HG02588 (cell line): Measurements from ENCODE around the gene HIBADH.
"Not testable (repeated sequence)": the region's sequence is repeated elsewhere in the genome, so short reads cannot be mapped to it uniquely, and the experiment has no call there.

Experiments used
- ATAC-seq: cut with Tn5 transposase; IDR thresholded peaks from one replicate; pipeline ENCODE4 v1.9.1; 2021; ENCODE audit warnings: mild to moderate bottlenecking, moderate library complexity; ENCODE audit not compliant: unreplicated experiment

HIBADH gene

DNA sequence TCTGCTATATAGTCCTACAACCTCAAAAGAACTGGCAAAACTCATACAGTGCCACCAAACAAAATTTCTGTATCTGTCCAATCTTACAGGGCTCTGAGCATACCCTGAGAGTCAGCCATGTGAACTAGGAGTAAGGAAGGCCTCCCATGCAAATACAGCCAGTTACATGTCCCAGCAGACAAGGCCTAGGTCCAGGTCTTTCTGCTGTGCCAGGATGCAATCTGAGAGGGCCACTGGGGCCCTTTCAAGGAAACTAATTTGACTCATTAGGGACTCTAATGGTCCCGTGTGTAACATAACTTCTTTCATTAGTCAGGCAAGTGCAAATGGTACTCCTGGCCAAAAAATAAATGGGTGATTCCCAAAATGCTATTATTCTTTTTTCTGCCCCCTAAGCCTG is 17.9 kb upstream of the HIBADH start:
- ATAC-seq, result no peak

DNA sequence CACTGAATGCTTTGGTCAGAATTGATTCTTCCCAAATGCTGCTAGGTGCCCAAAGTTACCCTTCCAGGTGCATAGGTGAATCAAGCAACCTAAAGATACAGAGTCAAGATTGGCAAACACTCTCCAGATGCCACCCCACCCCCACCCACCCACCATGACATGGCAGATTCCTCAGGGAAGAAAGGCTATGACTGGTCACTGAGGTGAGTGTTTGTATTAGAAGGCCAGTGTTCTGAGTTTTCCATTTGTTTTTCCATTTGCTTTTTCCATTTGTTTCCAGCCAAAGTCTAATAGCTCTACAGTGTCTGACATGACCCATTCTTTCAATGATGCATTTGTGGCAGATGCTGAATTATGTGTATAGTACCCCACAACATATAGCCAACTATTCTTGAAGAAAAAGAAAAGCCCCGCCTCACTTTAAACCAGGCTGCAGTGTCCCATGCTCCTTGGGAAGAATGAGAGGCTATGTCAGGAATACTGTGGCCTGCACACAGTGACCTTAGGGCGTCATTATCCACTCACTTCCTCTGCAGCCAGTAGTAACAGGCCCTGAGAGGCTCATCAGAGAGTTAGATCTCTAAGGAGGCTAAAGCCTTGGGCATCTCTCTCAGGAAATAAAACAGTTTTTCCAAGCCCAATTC is 16.1 kb upstream of the HIBADH start:
- no peak for ATAC-seq

GRCh38 chr7:27677912-27678612 is 15.4 kb upstream of the HIBADH start:
- no peak for ATAC-seq

DNA sequence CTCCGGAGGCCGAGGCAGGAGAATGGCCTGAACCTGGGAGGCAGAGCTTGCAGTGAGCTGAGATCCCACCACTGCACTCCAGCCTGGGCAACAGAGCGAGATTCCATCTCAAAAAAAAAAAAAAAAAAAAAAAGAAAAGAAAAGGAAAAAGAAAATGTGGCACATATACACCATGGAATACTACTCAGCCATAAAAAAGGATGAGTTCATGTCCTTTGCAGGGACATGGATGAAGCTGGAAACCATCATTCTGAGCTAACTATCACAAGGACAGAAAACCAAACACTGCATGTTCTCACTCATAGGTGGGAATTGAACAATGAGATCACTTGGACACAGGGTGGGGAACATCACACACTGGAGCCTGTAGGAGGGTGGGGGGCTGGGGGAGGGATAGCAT is 11.4 kb upstream of the HIBADH start:
- ATAC-seq, result not testable (repeated sequence)

DNA sequence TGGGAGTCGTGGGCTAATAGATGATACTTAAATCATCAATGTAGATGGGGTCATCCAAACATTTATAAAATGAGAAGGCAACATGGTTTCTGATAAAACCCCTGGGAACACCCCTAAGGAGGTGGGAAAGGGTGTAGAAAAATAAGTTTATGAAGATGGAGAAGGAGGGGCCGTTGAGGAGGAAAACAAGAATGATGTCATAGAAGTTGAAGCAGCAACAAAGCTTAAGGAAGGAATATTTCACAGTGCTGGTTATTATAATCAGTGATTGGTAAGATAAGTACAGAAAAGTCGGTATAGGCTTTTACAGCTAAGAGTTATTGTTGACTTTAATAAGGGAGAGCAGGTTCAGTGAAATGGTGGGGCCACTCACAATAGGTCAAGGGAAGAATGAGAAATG is 9.0 kb upstream of the HIBADH start:
- no peak for ATAC-seq

DNA sequence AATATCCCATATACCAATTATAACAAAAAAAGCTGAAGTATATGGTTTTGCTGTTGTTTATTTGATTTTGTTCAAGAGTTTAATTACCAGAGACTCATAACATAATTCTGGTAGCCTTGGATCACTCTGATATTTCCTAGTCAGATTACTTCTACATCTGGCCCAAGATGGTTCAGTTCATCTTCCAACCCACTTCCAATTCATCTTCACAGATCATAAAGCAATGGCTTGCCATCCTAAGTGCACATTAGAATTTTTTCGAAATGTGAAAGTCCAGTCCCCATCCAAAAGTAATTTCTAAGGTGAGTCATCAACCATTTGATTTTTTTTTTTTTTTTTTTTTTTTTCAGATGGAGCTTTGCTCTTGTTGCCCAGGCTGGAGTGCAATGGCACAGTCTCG is 8.0 kb upstream of the HIBADH start:
- no peak for ATAC-seq

- ATAC-seq, result no peak
Observed at GRCh38 chr7:27670177-27670576, 7.5 kb upstream of the HIBADH start.

- ATAC-seq, result no peak
Observed at GRCh38 chr7:27665531-27665930, 2.8 kb upstream of the HIBADH start.

DNA sequence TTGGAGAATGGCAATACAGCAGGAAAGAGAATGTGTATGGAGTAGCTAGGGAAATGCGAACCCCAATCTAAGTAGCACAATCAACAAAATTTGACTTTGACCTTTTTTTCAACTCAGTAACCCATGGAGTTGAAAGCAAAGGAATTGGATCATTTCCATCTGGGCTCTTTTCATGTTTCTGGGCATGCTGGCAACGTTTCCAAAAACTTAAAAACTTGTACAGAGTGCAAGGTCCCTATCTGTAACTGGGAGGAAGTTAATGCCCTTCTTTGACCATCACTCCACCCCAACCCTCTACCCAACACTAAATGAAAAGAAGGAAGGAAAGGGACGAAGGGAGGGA is 1.3 kb upstream of the HIBADH start:
- ATAC-seq, result no peak

DNA sequence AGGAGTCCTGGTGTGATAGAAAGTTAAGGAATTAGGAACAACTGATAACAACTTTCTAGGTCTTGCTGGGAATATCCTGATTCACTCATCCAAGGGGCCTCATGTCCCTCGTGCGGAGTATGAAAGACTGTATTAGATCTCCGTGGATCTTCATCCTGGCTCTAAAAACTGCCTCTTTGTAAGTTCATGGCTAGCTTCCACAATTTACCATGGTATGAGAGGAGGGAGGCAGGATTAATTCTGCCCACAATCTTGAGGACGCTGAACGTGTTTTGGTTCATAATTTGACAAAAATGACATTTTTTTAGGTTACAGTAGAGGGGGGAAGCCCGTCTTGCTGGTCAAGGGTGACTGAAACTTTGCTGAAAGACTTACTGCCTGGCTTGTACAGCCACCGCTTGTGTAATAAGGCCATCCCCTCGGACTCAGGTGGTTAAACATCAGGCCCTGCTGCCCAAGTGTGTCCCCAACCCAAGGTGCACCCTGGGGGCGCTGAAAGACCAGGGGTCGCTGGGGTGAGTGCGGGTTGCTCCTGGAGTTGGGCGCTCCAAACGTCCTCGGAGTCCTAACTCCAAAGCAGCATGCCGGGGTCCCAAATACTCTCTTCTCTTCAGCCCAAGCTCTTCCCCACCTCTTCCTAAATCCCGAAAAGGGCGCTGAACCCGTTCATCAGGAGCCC is 733 bp downstream of the HIBADH start:
- ATAC-seq, result no peak

- no peak for ATAC-seq
Observed at GRCh38 chr7:27656724-27657123, 6.0 kb downstream of the HIBADH start.

- no peak for ATAC-seq
Observed at GRCh38 chr7:27655184-27655583, 7.5 kb downstream of the HIBADH start.

- no peak for ATAC-seq
Observed at GRCh38 chr7:27652518-27652917, 10.2 kb downstream of the HIBADH start.

DNA sequence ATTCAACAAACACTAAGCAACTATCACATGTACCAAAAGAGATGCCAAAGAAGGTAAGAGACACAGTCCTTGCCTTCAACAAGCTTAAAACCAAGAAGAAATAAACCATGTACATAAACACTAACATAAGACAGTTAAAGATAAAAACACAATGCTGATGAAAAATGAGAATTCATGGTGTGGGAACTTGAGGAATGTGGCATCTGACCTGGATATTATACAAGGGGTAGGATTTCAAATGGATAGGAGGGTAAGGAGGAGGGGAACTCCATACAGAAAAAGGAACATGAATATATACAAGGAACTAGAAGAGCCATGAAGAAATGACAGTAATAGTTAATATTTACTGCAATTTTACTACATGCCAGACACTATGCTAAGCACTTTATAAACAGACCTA is 11.0 kb downstream of the HIBADH start:
- ATAC-seq, result no peak

GRCh38 chr7:27650283-27650682 is 12.4 kb downstream of the HIBADH start:
- ATAC-seq, result no peak

GRCh38 chr7:27647489-27647888 is 15.2 kb downstream of the HIBADH start:
- no peak for ATAC-seq

GRCh38 chr7:27647046-27647445 is 15.6 kb downstream of the HIBADH start:
- ATAC-seq, result no peak

DNA sequence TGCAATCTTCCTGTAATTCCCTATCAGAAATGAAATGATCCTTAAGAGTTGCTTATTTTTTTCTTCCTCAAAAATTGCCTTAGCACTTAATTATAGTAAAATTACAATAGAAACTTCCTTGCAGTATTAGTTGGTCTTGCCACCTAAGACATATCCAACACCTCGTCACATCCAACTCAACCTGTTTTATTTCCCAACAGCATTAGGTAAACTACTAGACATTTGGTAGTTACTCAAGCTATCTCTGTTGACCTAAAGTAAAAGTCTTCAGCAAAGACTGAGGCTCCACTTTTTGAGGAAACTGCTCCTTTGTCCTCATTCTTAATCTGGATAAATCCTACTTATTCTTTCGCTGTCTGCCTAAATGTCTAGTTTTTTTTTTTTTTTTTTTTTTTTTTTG is 20.4 kb downstream of the HIBADH start:
- no peak for ATAC-seq

DNA sequence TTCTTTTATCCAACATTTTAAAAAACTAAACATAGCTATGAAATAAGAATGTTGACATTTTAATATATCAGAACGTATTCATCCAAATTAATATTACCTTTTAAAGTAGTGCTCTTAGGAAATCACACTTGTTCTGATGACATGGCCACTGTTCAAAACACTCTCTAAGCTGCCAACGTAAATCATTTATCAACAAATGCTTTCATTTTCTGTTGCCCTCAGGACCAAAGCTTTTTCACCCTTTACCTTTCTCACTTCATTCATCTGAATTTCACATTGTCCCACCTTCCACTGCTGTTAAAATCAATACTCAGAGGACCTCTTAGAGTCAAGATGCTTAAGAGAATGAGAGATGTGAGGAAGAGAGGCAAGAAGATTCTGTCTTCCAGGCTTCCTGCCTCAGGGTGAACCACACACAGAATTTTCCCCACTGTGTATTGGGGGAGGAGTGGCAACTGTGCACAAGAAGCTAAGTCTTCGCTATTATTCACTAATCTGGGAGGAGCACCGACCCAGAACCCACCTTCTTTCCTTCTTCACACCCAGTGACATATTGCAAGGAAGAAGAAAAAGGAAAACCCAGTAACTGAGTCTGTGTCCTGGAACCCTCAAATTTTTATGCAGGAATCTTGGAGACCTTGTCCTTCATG is 21.0 kb downstream of the HIBADH start:
- ATAC-seq, result no peak

DNA sequence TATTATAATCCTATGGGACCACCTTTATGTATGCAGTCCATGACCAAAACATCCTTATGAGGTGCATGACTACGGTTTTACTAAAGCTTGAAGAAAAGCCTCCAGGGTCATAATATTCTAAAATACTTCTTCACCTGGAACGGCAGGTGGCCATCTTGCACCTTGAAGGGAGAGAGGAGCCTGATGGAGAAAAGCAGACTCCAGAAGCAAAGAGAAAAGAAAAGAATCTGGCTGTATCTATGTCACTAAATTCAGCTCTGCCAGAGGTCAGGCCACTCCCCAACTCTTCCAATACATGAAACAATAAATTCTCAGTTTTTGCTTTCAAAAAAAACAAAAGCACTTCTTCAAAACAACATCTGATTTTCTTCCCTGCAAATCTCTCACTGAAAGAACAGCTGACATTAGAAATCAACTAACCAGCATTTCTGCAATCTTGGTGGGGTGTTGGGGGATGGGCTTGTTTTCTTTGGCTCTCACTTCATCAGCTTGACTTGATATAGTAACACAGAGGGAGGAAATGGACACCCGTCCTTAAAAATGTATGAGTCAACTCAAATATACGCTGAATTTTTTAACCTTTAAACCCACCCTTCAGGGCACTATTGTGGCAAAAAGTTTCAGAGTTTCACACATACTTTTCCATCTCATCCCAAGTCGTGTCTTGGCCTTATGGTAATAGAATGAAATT is 21.7 kb downstream of the HIBADH start:
- no peak for ATAC-seq

- no peak for ATAC-seq
Observed at GRCh38 chr7:27639851-27640250, 22.8 kb downstream of the HIBADH start.
